GM21360 (cell line): ENCODE measurements around the gene TBC1D5.
"Not testable (repeated sequence)": the region's sequence is repeated elsewhere in the genome, so short reads cannot be mapped to it uniquely, and the experiment has no call there.

Source experiments
- ATAC-seq: cut with Tn5 transposase; IDR thresholded peaks from one replicate; pipeline ENCODE4 v1.9.1; 2021; ENCODE audit warnings: mild to moderate bottlenecking, moderate library complexity; ENCODE audit not compliant: unreplicated experiment

Gene TBC1D5

DNA sequence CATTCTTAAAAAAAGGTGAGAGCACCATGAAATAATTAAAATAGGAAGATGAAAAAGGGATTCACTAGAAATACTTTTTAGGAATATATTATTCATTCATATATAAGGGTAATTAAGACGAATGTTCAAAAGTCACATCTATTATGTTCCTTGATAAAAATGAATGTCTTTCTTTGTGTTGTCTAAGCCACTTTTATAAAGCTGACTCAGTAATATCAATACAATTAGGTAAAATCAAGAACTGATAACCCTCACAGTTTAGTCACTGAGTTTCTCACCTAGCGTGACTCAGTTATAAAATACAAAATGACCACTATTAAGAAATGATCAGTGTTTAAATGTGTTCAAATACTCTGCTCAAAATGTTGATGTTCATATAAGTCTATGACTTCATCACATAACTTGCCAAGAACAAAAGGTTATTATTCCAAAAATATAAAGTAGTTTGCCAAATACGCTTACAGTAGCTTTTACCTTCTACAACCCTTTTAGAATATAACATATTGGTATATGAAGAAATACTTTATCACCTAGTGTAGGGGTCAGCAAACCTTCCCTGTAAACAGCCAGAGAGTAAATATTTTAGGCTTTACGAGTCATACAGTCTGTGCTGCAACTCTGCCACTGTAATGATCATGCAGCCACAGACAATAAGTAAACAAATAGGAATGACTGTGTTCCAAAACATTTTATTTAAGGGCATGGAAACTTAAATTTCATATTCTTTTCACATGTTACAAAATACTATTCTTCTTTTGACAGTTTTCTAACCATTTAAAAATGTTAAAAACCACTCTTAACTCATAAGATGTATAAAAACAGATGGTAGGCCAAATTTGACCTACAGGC lies 369.8 kb downstream of the TBC1D5 start:
- ATAC-seq = no peak

- ATAC-seq = no peak
These were observed 372.5 kb downstream of the TBC1D5 start for GRCh38 chr3:17369973-17370372.

- ATAC-seq = no peak
These were observed 375.3 kb downstream of the TBC1D5 start for GRCh38 chr3:17367171-17367570.

- no peak for ATAC-seq
These were observed 381.4 kb downstream of the TBC1D5 start for GRCh38 chr3:17360991-17361390.

GRCh38 chr3:17359911-17360310 lies 382.5 kb downstream of the TBC1D5 start:
- ATAC-seq = no peak

GRCh38 chr3:17357035-17357710 lies 385.3 kb downstream of the TBC1D5 start:
- no peak for ATAC-seq

DNA sequence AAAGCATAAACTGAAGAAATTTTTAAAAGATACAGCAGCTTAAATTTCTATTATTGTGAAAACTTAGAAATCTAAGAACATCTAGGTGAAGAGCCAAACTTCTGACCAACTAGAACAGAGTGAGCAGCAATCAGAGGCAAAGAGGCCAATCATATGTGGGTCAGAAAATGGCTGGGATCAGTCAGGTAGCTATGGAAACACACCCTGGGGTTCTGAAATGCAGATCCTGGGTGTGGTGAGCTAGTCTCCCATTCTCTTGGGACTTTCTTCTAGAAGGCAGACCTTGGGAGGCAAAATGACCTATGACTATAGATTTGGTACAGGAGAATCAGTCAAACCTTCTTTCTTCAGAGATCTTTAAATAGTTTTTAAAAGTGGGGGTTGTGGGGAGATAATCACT lies 385.8 kb downstream of the TBC1D5 start:
- no peak for ATAC-seq

DNA sequence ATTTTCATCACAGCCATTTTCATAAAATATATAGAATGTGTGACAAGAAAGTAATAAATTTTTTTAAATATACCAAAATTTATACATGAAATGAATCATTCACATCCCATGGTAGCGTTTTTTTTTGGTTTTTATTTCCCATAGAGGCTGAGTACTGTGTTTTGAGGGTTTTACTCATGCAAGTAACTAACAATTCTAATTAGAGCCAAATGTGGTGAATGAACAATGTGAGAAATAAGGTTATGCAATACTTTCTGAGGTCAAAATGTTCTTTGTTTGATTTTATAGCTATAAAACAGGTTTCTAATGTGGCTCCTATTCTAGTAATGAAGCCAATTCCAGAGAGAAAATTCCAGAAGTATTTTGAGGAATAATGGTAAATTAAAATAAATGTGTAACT lies 386.8 kb downstream of the TBC1D5 start:
- no peak for ATAC-seq

GRCh38 chr3:17354341-17354740 lies 388.1 kb downstream of the TBC1D5 start:
- no peak for ATAC-seq

DNA sequence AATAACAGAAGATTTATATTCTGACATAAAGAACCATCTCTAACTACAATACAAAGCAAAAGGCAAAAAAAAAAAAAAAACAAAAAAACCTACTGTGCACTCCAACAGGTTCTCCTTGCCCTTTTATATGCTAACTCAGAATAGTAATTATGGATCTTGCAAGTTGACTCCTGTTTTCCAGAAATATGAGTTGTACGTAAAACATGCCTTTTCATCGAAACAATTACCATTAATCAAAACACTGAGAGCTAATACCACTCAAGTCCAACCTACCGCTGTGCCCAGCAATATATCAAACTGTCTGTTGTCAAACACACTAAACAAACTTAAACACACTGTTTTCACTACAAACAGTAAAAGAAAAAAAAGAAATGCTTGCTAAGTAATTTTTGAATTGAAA lies 389.8 kb downstream of the TBC1D5 start:
- ATAC-seq = no peak

DNA sequence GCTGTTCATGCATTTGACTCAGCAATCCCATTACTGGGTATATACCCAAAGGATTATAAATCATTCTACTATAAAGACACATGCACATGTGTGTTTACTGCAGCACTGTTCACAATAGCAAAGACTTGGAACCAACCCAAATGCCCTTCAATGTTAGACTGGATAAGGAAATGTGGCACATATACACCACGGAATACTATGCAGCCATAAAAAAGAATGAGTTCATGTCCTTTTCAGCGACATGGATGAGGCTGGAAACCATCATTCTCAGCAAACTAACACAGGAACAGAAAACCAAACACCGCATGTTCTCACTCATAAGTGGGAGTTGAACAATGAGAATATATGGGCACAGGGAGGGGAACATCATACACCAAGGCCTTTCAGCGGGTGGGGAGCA lies 391.2 kb downstream of the TBC1D5 start:
- ATAC-seq = not testable (repeated sequence)

- ATAC-seq = no peak
These were observed 393.3 kb downstream of the TBC1D5 start for GRCh38 chr3:17349093-17349492.

DNA sequence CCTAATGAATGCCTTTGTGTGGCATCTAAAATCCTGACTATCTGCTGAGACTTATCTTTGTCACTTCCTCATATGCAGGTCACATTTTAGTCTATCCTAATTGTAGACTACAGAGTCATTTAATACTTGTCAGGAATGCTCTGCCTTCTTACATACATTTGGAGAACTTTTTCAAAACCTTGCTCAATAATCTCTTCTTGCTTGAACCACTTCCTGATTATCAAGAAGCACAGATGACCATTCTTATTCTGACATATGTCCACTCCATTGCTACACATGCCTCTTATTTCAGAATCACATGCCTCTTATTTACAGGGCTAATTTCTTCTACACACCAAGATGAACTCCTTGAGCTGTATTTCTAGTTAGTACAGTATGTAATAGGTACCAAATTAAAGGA lies 400.3 kb downstream of the TBC1D5 start:
- ATAC-seq = no peak

DNA sequence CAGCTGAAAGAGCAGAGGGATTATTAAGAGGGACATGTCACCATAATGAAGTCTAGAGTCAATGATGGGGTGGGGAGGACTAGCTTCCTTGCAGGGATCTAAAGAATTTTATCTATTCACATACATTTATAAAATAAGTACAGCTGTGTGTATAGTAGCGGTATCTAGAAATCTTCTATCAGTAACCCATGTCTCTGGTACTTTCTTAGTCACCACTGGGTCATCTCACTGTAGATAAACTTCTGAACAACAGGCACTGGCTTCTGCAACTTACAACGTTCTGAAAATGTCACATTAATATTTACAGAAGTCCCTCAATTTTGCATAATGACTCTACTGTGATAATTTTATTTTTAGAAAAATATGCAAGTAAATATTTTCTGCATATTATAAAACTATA lies 401.7 kb downstream of the TBC1D5 start:
- ATAC-seq = no peak

DNA sequence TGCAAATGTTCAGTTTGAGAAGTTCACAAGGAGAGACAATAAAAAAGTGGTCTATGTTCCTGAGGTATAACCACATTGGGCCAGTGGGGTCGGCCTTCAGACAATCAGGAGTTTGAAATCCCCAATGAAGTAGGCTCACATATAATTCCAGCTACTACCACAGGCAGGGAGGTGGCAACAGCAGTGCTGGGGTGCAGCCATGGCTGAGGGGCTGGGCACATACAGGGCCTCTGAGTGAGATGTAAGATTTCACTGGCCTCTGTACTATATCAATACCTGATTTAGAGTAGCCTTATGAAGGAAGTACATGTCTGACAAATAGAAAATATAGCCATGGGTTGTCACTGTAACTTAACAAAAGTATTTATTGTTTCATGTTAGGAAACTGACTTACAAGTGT lies 402.2 kb downstream of the TBC1D5 start:
- no peak for ATAC-seq

- ATAC-seq = no peak
These were observed 403.3 kb downstream of the TBC1D5 start for GRCh38 chr3:17339132-17339575.

DNA sequence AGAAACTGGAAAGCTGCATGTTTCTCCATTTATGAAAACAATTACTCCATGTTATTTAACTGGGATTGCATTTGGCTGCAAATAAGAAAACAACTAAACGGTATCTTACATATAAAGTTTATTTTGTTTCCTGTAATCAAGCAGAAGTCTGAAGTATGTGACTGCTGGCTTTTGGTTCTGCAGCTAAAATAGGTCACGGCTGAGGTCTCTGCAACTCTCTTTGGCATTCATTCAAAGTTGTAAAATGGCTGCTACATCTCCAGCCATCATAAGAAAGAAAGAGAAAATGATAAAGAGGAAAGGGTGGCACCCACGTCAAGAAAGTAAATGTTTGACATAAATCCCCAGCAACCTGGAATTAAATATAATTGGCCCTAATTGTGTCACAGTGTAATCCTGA lies 406.1 kb downstream of the TBC1D5 start:
- ATAC-seq = no peak

GRCh38 chr3:17333893-17334292 lies 408.5 kb downstream of the TBC1D5 start:
- no peak for ATAC-seq

GRCh38 chr3:17333446-17333845 lies 409.0 kb downstream of the TBC1D5 start:
- no peak for ATAC-seq

- ATAC-seq = no peak
These were observed 411.8 kb downstream of the TBC1D5 start for GRCh38 chr3:17330660-17331059.

DNA sequence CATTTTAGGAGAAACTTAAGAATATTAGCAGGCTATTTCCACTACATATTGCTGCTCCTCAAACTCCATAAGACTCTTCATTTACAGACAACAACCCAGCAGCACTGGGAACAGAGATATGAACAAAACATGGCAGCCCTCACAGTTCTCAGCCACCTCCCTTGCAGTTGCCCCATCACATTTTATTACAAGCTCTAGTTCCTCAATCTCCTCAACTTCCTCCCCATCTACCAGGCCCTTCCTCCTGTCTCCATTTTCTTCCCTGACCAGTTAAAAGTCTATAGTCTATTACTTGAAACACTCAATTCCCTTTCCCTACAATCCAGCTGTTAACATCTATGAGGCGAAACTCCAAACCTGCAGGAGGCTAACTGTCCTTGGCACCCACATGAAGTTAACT lies 412.5 kb downstream of the TBC1D5 start:
- ATAC-seq = no peak

DNA sequence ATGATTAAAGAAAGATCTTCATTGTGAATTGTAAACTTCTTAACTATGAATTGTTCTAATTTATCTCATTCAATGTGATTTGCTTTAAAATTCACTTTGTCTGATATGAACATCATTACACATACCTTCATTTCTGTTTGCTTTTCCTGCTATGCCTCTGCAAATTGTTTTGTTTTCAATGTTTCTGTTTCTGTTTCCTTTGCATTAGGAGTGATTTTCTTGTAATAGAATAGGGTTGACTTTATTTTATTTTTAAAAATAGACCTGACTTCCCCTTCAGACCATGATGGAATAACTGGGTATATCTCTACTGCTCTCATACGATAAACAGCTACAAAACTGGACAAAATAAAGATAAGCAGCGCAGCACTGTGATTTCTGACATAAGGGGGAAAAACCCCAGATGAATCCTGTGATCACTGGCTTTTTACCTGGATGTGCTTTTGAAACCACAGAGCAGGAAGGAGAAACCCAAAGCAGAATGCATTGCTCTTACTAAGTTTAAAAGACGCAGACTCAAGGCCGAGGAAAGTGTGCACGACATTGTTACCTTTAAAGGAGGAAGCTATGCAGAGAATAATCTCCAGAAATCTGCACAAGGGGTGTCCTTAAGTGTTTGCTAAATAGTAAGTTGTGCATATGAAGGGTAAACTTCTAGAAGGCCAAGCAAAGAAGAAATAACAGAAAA lies 420.2 kb downstream of the TBC1D5 start:
- ATAC-seq = no peak
